Measurements from ENCODE around the gene SLC39A6.

SLC39A6 gene

GRCh38 chr18:36129300-36130038 is at the start of gene SLC39A6, which contains the start of gene ELP2:
Gene SLC39A6, minus strand, starts transcription at chr18:36129340. Its CDS starts 2,333 bp downstream, at chr18:36127007.
Gene ELP2, plus strand, starts transcription at chr18:36129899. Its CDS starts 35 bp downstream, at chr18:36129934.
- no peak for TF ChIP-seq CTCF (IDR thresholded peaks at IDR 0.05)

GRCh38 chr18:36177913-36178312 is 48.8 kb upstream of the SLC39A6 start:
- TF ChIP-seq CTCF (IDR thresholded peaks at IDR 0.05), result no peak

- TF ChIP-seq CTCF (IDR thresholded peaks at IDR 0.05), result no peak
Observed at GRCh38 chr18:36176711-36177110, 47.6 kb upstream of the SLC39A6 start.

GRCh38 chr18:36176177-36176584 is 47.0 kb upstream of the SLC39A6 start:
- no peak for TF ChIP-seq CTCF (IDR thresholded peaks at IDR 0.05)

GRCh38 chr18:36175481-36175880 is 46.3 kb upstream of the SLC39A6 start:
- no peak for TF ChIP-seq CTCF (IDR thresholded peaks at IDR 0.05)

GRCh38 chr18:36169938-36170337 is 40.8 kb upstream of the SLC39A6 start:
- TF ChIP-seq CTCF (IDR thresholded peaks at IDR 0.05), result no peak

GRCh38 chr18:36167692-36168218 is 38.6 kb upstream of the SLC39A6 start:
- TF ChIP-seq CTCF (IDR thresholded peaks at IDR 0.05), result no peak
